NOMO-1 treated with DMSO at 0.1 percent for 48 hours (cell line): ENCODE data around the gene MLYCD.

Experiments used
- DNase-seq: peaks from one replicate; lab custom pipeline; 2025; ENCODE audit not compliant: unreplicated experiment; lab: John Stamatoyannopoulos, UW

Gene MLYCD

DNA sequence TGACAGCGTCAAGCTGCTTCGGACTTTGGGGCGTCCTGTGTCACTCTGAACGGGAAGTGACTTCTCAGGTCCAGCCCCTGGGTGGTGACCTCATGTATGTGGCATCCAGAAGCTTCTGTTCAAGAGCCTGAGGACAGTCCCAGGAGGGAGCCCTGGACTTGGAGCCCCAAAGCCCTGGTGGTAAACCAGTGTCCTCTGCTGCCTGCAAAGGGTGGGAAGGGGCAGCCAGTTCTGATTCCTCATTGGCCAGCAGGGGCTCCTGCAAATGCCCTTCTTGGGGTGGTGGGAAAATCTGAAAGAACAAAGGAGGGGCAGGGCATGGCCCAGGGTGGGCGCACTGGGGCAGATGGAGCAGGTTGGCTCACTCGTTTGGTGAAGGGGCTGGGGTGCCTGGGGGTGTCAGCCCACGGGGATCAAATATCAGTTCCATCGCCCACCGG is 55.7 kb downstream of the MLYCD start:
- peak; percentile 40 for DNase-seq

DNA sequence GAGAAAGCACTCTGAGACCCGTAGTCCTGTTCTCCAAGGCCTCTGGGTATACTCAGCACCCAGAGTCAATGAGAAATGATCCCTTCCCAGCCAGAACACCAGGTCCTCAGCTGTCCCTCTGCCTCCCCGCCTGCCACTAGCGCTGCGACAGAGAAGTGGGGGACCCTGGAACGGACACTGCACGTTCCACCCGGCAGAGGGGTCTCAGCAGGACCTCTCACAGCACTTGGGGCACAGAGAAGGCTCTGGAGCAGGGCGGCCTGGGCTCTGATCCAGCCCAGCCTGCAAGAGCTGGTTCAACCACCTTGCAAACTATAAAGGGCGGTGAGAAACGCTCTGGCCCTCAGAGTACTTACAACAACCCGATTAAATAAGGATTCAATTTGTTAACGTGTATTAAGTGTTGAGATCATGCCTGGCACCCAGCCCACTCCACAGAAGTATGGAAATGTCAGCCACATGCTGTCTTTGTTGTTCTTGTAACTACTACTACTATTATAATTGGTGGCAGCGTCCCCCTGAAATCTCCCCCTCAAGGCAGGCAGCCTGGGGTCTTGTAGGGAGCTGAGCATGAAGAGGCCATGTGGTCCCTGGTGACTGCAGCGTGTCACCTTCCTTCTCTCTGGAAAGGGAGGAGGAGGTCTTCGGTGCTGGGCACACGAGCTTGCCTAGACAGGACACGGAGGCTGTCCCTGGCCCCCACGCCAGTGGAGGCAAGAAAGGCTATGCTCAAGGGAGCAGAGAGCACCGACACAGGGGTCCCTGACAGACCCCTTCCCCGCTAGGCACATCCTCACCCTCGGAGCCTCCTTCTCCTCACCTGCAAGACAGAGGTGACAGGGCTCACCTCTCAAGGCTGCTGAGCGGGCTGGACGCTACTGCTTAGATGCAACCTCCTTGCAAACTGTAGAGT is 56.6 kb downstream of the MLYCD start:
- no peak for DNase-seq

DNA sequence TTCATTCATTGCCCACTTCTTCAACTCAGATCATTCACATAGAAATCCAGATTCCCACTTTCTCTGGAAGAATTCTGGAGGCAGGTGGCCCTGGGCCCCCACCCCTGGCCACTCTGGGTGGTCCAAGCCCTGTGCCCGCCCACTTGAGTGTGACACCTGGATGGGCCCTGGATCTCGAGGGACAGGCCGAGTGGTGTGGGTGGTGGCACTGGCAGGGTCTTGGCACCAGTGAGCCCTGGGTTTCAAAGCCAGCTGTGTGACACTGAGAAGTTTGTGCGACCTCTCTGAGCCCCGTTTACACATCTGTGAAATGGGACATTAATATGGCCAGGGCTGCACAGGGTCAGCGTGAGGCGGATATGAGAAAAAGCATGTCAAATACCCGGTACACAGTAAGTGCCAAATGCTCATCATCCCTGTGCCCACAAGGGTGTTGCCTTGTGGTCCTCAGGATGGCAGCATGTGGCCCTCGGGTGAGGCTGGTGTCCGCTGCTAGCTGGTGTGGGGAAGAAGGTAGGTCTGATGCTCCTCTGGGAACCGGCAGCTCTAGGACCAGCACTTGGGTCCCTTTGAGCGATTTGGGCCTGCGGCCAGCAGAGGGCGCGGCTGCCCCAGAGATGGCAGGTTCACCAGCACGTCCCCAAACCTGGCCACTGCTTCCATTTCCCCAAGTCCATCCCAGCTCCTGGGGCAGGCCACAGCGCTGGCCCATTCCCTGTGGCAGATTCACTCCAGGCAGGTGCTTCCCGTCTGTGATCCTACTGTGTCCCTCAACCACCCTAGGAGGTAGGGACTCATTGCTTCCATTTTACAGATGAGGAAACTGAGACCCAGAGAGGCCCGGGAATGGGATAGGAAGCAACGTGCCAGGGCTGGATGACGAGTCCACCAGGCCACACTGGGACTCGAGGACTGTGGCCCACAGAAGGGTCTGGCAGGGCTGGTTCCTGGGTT is 57.7 kb downstream of the MLYCD start:
- peak; percentile 62 for DNase-seq

DNA sequence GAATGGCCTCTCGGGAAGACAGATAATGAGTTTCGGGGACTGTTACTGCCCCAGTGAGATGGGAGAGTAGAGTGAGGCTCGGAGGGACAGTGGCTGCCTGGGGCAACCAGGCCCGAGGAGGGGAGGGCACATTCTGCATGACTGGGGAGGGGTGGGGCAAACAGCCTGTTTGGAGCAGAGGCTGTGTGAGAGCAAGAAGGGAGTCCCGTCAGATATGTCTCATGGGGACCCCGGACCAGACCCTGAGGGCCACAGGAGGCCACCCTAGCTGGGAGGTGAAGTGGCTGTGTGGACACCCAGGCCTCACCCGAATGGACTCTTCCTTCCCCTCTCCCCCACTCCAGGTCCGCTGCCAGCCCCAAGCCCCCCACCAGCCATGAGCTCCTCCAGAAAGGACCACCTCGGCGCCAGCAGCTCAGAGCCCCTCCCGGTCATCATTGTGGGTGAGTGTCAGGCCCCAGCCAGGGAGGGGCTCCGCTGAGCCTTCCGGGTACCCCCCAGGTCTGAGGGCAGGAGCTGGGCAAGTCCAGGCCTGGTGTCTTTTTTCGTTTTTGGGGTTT is 58.5 kb downstream of the MLYCD start:
- no peak for DNase-seq

DNA sequence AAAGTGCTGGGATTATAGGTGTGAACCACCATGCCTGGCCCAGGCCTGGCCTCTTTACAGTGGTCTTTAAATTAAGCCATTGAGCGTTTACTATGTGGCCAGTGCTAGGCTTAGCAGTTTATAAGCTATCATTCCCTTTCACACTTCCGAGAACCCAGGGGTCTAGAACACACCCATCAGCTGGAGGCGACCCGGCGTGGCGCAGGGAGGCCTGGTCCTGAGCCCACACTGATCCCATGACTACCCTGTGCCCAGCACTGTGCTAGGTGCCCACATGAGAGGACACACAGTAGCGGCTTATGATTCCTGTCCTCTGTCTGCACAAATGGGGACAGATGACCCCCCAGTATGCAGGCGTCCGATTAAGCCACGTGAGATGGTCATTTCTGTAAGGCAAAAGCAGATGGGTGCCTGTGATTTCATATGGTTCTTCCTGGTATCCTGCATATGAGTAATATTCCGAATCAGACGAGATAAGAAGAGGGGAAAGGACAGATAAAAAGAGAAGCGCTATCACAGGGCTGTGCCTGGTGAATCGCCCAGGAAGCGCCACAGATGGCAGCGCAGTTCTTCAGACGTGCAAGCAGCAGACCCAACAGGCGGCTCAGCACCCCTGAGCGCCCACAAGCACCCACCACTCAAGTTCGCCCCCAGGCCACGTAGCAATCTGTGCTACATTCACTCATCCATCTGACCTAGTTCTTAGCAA is 59.4 kb downstream of the MLYCD start:
- no peak for DNase-seq

DNA sequence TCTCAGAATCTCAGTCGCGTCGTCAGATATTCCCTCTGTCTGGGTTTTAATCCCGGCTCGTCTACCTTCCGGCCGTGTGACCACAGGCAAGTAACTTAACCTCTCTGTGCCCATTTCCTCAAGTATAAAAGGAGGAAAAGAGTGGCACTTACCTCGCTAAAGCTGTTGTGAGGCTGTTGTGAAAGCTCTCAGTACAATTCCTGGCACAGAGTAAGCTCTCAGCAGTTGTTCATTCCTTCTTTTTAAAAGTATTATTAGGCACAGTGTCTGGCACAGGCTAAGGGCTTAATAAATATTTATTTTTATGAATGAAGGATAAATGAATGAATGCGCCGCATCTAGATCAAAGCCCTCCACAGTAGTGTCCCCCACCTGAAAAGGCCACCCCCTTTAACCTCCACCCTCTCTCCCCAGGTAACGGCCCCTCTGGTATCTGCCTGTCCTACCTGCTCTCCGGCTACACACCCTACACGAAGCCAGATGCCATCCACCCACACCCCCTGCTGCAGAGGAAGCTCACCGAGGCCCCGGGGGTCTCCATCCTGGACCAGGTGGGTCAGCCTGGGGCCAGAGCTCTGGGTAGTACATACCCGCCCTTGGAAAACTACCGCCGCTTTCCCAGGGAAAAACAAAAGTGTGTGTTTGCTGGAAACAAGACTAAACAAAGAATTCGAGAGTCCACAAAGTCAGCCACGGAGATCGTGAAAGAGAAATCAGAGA is 60.1 kb downstream of the MLYCD start:
- DNase-seq: no peak

DNA sequence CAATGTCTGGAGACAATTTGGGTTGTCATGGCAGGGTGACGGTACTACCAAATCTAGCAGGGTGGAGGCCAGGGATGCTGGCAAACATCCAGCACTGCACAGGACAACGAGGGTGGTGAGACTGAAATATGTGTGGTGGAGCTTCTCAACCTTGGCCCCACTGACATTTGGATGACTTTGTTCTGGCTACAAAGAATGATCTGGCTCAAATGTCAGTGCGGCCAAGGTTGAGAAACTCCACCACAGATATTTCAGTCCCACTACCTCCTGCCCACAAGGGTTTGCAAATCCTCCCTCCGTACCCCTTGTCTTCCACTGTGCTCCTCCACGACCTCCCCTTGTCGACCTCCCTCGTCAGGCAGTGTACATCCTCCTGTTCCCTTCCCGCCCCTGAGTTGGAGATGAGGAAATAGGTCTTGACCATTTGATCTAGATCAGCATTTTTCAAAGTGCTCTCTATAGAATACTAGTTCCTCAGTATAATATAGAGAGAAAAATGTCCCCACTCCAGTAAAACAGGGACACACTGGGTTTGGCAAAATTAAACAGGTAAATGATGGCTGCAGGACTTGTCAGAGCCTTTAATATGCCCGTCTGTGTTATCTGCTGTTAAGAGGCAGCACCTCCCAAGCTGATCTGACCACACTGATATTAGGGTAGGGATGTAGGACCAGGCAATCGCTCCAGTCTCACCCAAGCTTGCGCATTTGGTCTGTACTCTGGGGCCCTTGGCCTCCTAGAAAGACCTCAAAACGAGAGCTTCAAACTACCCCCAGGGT is 60.9 kb downstream of the MLYCD start:
- DNase-seq: no peak

DNA sequence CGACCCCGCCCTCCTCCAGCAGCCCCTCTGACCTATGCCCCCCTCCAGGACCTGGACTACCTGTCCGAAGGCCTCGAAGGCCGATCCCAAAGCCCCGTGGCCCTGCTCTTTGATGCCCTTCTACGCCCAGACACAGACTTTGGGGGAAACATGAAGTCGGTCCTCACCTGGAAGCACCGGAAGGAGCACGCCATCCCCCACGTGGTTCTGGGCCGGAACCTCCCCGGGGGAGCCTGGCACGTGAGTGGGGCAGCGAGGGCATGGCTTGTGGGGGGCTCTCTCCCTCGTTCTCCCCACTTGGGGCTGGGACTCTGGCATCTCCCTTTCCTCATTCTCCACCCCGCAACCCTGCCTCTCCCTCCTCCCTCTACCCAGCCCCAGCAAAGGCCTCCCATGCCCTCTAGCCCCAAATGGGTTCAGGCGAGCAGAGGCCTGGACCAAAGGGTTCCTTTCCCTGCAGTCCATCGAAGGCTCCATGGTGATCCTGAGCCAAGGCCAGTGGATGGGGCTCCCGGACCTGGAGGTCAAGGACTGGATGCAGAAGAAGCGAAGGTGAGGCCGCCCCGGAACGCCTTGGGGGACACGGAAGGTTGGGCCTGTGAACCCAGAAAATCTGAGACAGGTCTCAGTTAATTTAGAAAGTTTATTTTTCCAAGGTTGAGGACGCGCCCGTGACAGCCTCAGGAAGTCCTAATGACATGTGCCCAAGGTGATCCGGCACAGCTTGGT is 61.8 kb downstream of the MLYCD start:
- no peak for DNase-seq

DNA sequence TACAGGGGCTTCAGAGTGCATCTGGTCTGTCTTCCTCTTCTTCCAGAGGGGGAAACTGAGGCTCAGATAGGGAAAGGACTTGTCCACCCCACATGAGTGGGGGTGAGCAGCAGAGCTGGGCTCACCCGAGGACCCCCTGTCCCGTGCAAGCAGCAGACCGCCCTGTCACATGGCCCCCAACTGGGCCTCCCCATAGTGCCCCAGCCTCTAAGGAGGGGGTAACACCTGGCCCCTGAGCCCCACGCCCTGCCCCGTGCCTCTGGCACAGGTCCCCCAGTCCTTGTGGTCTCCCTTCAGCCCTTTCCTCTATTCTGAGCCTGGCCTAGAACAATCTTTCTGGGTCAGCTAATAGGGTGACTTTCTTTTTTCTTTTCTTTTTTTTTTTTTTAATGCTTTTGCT is 62.7 kb downstream of the MLYCD start:
- DNase-seq: no peak

DNA sequence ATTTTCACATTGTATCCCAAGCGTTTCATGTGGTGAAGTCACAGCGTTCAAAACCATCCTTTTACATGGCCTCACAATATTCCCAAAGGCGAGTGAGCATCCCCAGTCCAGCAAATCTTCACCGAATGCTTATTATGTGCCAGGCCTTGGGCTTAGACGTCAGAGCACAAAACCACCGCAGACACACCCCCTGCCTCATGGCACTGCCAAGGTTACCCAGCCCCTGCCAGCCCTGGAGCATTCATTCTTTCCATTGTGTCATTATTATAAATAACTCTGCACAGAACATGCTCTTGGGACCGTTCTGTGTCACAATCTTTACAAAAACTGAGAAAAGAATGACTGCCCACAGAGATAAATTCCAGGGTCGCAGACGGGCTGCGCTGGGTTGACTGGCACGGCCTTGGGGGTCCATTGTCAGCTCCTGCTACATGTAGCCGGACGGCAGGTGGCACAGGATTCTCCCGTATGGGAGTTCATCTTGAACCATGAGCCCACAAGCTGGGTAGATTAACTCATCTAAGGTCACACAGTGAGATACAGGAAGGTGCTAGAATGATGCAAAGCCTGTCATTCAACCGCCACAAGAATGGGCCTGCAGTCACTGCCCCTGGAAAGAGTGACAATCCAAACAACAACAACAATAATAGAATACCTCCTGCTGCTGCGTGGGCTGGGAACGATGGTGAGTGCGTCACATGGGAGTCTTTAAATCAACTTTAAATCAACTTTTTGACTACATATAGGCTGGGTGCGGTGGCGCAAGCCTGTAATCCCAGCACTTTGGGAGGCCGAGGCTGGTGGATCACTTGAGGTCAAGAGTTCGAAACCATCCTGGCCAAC is 64.6 kb downstream of the MLYCD start:
- no peak for DNase-seq

DNA sequence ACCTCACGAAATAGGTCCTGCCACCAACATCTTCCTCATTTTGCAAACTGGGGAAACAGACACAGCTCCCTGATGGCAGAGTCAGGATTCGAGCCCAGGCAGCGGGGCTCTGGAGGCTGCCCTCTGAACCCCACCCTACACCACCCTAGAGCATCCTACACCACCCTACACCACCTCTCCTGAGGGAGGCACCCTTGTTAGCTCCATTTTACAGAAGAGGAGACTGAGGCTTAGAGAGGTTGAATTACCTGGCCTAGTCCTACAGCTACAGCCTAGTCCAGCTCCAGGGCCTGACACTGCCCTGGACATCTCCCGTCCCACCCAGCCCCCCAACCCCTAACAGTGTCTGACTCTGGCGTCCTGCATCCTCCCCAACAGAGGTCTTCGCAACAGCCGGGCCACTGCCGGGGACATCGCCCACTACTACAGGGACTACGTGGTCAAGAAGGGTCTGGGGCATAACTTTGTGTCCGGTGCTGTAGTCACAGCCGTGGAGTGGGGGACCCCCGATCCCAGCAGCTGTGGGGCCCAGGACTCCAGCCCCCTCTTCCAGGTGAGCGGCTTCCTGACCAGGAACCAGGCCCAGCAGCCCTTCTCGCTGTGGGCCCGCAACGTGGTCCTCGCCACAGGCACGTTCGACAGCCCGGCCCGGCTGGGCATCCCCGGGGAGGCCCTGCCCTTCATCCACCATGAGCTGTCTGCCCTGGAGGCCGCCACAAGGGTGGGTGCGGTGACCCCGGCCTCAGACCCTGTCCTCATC is 65.9 kb downstream of the MLYCD start:
- no peak for DNase-seq

DNA sequence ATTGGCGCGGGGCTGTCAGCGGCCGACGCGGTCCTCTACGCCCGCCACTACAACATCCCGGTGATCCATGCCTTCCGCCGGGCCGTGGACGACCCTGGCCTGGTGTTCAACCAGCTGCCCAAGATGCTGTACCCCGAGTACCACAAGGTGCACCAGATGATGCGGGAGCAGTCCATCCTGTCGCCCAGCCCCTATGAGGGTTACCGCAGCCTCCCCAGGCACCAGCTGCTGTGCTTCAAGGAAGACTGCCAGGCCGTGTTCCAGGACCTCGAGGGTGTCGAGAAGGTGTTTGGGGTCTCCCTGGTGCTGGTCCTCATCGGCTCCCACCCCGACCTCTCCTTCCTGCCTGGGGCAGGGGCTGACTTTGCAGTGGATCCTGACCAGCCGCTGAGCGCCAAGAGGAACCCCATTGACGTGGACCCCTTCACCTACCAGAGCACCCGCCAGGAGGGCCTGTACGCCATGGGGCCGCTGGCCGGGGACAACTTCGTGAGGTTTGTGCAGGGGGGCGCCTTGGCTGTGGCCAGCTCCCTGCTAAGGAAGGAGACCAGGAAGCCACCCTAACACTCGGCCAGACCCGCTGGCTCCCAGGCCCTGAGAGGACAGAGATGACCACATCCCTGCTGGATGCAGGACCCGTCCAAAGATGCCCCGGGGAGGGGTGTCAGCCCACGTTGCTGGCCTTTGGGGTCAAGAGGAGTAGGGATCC is 66.7 kb downstream of the MLYCD start:
- DNase-seq: no peak

DNA sequence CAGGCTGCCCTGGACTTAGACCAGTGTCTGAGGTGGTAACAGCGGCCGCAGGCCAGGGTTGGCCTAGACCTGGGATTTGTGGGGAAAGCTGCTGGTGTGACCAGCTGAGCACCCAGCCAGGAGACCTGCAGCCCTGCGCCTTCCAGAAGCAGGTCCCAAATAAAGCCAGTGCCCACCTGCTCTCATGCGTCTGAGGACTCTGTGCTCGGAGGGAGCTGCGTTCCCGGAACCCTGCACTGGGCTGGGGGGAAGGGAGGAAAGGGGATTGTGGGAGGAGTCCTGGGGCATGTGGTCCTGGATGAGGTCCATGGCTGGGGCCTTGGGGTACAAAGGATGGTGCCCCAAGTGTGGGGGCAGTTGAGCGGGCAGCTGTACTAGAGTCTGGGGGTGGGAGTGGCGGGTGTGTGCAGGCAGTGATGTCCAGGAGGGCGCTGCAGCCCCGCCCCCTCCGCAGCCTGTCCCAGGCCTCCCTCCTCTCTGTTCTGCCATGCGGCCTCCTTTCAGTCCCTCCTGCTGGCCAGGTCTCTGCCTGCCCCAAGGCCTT is 67.3 kb downstream of the MLYCD start:
- no peak for DNase-seq

DNA sequence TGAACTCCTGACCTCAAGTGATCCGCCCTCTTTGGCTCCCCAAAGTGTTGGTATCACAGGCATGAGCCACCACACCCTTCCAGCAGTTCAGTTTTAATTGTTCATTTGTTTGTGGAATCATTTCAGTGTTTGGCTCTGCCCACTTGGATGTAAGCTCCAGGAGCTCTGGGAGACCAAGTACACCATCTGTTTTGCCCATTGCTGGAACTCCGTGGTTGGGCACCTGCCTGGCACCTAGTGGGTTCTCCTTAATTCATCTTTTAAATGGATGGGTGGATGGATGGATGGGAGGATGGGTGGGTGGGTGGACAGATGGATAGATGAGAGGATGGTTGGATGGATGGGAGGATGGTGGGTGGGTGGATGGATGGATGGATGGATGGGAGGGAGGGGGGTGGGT is 68.2 kb downstream of the MLYCD start:
- no peak for DNase-seq

DNA sequence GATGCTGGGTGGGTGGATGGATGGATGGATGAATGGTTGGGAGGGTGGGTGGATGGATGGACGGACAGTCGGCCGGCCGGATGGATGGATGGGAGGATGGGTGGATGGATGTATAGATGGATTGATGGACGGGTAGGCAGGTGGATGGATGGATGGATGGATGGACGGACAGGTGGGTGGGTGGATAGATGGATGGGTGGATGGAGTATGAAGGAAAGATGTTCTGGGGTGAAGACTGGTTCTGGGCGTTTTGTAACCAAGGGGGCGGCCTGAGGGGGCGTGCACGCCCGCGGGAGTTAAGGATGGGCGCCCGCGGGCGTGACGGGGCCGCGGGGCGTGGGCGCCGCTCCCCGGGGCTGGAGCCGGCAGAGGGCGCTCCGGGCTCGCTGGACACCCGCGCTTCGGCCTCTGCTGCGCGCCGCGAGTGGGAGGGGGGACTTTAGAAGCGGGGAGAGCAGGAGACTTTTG is 69.0 kb downstream of the MLYCD start, which contains the start of gene NECAB2:
Gene NECAB2 (plus strand): TSS at position 407 of the 468 bp plus-strand sequence. CDS start 405 bp downstream, outside the sequence.
- DNase-seq: peak; percentile 22

DNA sequence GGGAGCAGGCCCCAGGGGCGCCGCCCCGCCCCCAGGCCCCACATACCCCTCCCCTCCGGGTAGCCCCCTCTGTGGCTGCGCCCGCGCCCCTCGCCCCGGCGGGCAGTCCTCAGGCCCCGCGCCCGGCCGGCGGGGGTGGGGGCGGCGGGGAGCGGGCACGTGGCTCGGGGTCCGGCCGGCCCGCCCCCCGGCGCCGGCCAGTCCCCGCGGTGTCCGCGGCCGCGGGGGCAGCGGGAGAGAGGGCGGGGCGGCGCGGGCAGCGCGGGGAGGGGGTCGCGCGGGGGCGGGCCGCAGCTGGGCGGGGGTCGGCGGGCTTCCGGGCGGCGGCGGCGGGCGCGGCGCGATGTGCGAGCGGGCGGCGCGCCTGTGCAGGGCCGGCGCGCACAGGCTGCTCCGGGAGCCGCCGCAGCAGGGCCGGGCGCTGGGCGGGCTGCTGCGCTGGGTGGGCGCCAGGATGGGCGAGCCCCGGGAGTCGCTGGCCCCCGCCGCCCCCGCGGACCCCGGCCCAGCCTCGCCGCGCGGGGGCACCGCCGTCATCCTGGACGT is 69.5 kb downstream of the MLYCD start:
- no peak for DNase-seq
